DMS153 treated with DMSO at 0.1 percent for 48 hours (cell line): Measurements from ENCODE around the gene KRAS.
"Not testable (repeated sequence)": the region's sequence is repeated elsewhere in the genome, so short reads cannot be mapped to it uniquely, and the experiment has no call there.

Experiments used
- DNase-seq: peaks from one replicate; lab custom pipeline; 2025; ENCODE audit not compliant: unreplicated experiment; lab: John Stamatoyannopoulos, UW

Gene KRAS

DNA sequence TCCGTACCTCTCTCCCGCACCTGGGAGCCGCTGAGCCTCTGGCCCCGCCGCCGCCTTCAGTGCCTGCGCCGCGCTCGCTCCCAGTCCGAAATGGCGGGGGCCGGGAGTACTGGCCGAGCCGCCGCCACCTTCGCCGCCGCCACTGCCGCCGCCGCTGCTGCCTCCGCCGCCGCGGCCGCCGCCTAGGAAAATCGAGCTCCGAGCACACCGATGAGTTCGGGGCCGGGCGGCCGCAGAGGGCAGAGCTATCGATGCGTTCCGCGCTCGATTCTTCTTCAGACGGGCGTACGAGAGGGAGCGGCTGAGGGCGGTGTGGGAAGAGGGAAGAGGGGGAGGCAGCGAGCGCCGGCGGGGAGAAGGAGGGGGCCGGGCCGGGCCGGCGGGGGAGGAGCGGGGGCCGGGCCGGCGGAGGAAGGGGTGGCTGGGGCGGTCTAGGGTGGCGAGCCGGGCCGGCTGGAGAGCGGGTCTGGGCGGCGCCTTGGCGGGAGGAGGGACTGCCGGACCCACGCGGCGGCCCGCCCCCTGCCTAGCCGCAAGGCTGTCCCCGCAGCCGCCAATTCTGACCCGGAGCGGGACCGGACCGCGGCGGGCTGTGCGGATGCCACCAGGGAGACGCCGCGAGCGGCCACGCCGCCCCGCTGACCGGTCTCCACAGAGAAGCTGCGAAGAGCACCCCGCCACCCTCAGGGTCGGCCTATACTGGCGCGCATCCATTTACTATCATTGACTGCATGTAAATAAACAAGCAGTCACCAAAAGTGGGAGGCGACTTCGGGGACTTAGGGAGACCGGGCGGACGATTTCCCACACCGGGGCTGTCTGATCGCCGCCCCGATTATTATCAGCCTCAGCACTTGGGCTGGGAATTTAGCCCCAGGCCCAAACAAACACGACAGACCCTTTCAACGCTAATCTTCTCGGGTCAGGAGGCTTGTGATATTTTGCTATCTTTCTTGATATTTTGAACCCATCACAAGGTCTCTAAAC lies at the start of gene KRAS:
KRAS (minus strand) TSS at position 186 of the 987 bp plus-strand sequence.
- peak; percentile 92 for DNase-seq

- no peak for DNase-seq
Observed at GRCh38 chr12:25296381-25296780, 45.7 kb upstream of the KRAS start.

- DNase-seq = no peak
Observed at GRCh38 chr12:25295361-25295760, 44.6 kb upstream of the KRAS start.

DNA sequence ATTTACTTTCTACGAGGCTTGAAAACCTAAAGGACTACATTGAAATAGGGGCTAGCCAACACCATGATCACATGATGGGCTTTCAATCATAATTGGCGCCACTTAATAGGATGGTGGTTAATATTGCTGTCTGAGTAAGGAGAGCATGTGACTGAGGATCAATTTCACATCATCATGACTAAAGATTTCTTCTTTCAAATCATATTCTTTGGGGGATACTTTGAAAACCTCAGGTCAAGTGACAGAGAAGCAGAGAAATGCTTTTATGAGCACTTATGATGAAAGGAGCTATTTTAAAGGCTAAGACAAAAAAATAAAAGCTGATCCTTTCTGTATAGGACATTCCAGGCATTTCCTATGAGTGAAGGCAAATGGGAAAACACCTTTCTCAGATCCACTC lies 42.9 kb upstream of the KRAS start:
- DNase-seq = no peak

DNA sequence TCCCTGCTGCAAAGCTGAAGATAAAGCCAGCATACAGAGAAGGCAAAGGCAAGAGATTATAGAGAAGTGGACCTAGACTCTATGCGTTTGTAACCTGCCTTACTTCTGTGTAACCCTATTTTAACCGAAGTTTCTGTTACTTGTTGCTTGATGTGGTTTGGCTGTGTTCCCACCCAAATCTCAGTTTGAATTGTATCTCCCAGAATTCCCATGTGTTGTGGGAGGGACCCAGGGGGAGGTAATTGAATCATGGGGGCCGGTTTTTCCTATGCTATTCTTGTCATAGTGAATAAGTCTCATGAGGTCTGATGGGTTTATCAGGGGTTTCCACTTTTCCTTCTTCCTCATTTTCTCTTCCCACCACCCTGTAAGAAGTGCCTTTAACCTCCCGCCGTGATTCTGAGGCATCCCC lies 42.1 kb upstream of the KRAS start:
- DNase-seq = not testable (repeated sequence)

DNA sequence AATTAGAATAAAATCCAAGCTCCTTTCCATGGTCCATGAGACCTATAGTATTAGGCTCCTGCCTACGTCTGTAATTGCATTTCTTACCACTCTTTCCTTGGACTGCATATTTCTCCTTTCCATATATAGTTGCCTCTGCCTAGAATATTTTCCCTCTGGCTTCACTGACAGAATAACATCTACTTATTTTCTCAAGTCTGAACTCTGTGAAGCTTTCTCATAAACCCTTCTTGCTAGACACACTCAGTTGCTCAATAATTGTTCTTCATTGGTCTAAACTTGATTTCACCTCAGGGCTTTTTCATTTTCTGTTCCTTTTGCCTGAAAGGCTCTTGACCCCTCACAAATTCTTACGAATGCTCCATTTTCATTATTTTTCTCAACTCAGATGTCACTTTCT lies 36.9 kb upstream of the KRAS start:
- DNase-seq = no peak

DNA sequence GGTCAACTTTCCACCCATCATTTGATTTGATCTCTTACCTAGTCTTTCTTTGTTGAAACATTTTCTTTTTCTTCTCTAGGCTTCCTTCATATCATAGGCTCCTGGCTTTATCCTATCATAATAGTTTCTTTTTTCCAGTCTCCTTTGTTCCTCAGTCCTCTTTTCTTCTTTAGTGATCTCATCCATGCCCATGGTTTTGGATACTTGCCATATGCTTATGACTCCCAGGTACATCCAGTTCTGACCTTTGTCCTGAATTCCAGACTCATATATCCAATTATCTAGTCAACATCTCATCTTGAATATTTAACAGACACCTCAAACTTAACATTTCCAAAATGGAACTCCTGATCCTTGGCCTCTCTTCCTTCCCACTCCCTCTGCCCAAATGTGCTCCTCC lies 36.1 kb upstream of the KRAS start:
- no peak for DNase-seq

DNA sequence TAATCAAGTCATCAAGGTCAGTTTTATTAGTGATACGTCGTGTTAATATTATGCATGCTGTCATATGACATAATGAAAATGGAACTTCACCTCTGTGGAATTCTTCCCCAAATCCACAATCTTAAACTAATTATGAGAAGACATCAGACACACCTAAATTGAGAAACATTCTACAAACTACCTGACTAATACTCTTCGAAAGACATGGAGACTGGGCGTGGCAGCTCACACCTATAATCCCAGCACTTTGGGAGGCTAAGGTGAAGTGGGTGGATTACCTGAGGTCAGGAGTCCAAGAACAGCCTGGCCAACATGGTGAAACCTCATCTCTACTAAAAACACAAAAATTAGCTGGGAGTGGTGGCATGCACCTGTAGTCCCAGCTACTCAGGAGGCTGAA lies 33.3 kb upstream of the KRAS start:
- no peak for DNase-seq

DNA sequence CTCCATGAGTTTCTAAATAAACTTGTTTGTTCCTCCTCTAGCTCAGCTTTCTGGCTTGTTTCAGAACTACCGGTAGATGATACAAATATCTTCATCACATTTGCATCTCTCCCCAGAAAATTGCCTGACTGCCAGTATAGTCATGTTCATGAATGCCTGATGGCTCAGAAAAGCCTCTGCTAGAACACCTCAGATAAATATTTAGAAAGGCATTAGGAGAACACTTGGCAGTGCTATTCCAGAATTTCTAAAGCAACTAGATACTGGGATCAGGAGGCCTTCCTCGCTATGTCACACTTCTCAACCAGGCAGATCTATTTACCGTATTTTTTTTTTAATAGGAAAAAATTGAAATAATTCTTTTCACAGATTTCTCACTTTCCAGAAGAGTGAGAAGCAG lies 32.3 kb upstream of the KRAS start:
- no peak for DNase-seq

DNA sequence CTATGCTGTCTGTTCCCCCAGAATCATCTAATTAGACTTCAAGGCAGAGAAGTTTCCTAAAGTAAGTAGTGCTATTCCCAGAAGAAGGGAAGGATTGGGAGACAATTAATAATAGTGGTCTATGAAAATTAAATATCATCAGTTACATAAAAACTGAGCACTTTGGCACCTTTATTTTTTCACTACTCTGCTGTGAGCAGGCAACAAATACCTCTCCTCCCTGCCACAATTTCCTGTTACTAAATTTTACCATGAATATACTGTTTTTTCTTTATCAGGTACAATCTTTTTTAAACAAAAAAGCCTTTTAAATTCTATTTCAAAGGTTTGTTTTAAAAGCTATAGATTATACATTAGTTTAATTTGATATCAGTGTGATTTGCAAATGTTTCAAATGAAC lies 29.4 kb upstream of the KRAS start:
- no peak for DNase-seq

DNA sequence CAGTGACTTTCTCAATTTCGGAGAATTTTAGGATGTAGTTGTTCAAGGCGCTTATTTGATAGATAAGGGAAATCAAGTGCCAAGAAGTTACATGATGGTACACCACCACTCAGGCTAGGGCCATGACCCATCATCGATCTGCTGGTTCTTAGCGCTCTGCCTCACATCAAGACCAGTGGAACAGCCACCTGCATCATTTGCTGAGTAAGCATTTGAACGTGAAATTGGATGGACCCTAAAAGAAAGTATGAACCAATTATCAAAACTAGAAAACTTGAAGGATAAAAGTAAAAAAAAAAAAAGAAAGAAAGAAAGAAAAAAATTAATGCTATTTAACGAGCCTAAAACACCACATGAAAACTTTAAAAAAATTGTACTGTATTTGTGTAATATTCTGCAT lies 27.5 kb upstream of the KRAS start:
- DNase-seq = no peak

- DNase-seq = peak; percentile 64
Observed at GRCh38 chr12:25276199-25276937, 25.6 kb upstream of the KRAS start.

GRCh38 chr12:25271486-25272098 lies 20.9 kb upstream of the KRAS start:
- no peak for DNase-seq

- DNase-seq = no peak
Observed at GRCh38 chr12:25269701-25270100, 19.0 kb upstream of the KRAS start.

DNA sequence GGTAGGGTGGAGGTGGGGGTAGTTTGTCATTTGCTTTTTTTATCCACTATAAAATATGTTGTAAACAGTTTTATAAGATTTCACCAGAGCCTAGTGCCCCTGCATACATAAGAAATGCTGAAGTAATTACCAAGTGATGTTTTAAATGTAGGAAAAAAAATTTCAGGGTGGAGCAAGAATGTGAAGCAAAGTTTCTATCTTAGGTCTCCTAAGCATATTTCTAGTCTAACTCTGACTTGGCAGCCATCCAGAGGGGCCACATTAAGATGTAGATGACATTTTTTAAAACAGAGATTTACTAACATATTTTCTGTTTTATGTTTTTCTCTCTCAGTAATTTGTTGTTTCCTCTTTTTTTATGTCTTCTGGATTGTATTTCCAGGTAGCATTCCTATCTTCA lies 15.8 kb upstream of the KRAS start:
- no peak for DNase-seq

GRCh38 chr12:25264862-25265261 lies 14.1 kb upstream of the KRAS start:
- DNase-seq = no peak

DNA sequence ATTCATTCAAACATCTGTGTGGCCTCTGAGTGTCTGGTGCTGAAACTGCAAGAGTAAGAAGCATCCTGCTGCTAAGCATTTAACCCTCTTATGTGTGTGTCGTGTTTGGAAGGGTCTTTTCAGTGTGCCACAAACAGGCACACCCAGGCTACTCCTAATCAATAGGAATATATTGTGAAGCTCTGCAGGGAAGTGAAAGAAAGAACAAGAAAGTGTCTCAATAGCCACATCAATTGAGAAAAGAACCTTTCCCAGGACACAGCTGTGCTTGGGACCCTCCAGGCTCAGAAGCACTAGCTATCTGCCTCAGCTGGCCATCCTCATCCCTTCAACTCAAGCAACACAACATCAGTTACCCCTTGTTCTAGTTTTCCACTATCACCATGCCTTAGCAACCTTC lies 13.4 kb upstream of the KRAS start:
- no peak for DNase-seq

DNA sequence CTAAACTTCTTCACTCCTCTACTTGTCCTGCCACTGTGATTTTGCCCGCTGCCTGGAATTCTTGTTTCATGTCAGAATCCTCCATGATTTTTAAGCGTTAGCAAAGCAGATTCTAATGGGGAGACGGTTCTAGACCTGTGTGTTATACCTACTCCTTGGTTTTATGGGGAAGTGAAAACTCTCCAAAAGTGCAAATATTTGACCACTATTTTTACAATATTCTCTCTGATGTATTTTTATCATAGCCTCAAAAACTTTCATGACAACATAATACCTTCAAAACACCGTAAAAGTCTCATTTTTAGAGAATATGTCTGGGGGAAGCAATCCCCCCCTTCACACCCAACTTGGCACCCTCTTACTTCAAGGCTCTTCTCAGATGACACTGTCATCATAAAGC lies 12.9 kb upstream of the KRAS start:
- DNase-seq = no peak

GRCh38 chr12:25262389-25263074 lies 11.8 kb upstream of the KRAS start:
- no peak for DNase-seq

- DNase-seq = no peak
Observed at GRCh38 chr12:25257590-25258324, 7.0 kb upstream of the KRAS start.
